Heart right ventricle (tissue), 16 donors: ENCODE data around the gene RALGPS1. TPM values are rescaled to one million over a fixed set of nuclear protein-coding genes. Genes with fewer than 3 reads are reported as not detected.

ENCODE experiments used
- ATAC-seq, 8 donors: fragments of 200-7000 bp; cut with Tn5 transposase; one replicate each; pipeline ENCODE4 v1.9.1; 2020; ENCODE audit warnings: mild to moderate bottlenecking in 8 of 8, moderate library complexity in 8 of 8, moderate number of reproducible peaks in 1 of 8
- DNase-seq, 2 donors: peaks; one replicate each; pipeline ENCODE4 v3.0.0-alpha.2; 2020
- H3K27ac ChIP-seq, 10 donors: fragments of 200-600 bp; sonication (generic) in 2 of 10; one replicate each; pipeline versions ENCODE4 v1.5.0 to v1.8.0; 2020 to 2022; ENCODE audit warnings: mild to moderate bottlenecking in 3 of 10
- H3K27me3 ChIP-seq, 7 donors: fragments of 200-600 bp; one replicate each; pipeline ENCODE4 v1.8.0; 2021 to 2022; ENCODE audit warnings: mild to moderate bottlenecking in 2 of 7
- H3K36me3 ChIP-seq, 9 donors: fragments of 200-600 bp; sonication (generic) in 1 of 9; one replicate each; pipeline versions ENCODE4 v1.5.0 to v1.8.0; 2020 to 2022; ENCODE audit warnings: mild to moderate bottlenecking in 2 of 9
- H3K4me1 ChIP-seq, 9 donors: fragments of 200-600 bp; sonication (generic) in 1 of 9; one replicate each; pipeline versions ENCODE4 v1.5.0 to v1.8.0; 2020 to 2022; ENCODE audit warnings: mild to moderate bottlenecking in 4 of 9
- H3K4me3 ChIP-seq, 10 donors: fragments of 200-600 bp; sonication (generic) in 2 of 10; one replicate each; pipeline versions ENCODE4 v1.5.0 to v1.8.0; 2020 to 2022; ENCODE audit warnings: mild to moderate bottlenecking in 7 of 10, moderate library complexity in 2 of 10
- H3K9me3 ChIP-seq, 11 donors: fragments of 200-600 bp in 10 of 11; sonication (generic) in 2 of 11; one replicate each; pipeline versions ENCODE4 v1.5.0 to v1.8.0; 2013 to 2022; ENCODE audit warnings: mild to moderate bottlenecking in 2 of 11, control low read depth in 1 of 11, moderate library complexity in 1 of 11
- CTCF ChIP-seq, 9 donors: fragments of 200-600 bp; sonication (generic) in 2 of 9; IDR thresholded peaks; one replicate each; pipeline versions ENCODE4 v1.5.0 to v1.8.0; 2021 to 2022; ENCODE audit warnings: antibody characterized with exemption in 9 of 9, mild to moderate bottlenecking in 5 of 9, moderate library complexity in 1 of 9
- WGBS, 2 donors: extraction: QIAGEN DNeasy Blood & Tissue Kit; methylation state at CpG; one replicate each; pipeline ENCODE4 v1.1.7; 2013; ENCODE audit warnings: inconsistent platforms in 1 of 2; 5-methylcytosine and 5-hydroxymethylcytosine counted together
- intact Hi-C, 10 donors: fragments of 100-400 bp; cut with DNase I; formaldehyde crosslinking; loops; one replicate each; pipeline versions ENCODE4 v1.11.1 to v1.14.2; 2022
- polyA plus RNA-seq, 2 donors: library from polyadenylated mRNA; stranded (reverse); fragments of 200-250 nt; gene quantifications; one replicate each; pipeline ENCODE4 v1.2.3, GENCODE V29; 2013
- total RNA-seq, 10 donors: library from RNA; stranded (reverse); fragmentation: NEBNext Ultra II Directional in 3 of 10; extraction: Animal tissue kit (Norgen Biotek cat#: 25700) in 3 of 10; gene quantifications; one replicate each; pipeline versions ENCODE4 v1.2.1 to v1.2.4, GENCODE V29; 2021 to 2023
- donor health status: Arrhythmogenic right ventricular cardiomyopathy.
- donor health status: ischemic (EF 13 %, LVEDD 7.1; RV severe dilation, severe dysfunction).
- donor health status: healthy with polysubstance abuse.
- donor health status: DM: no; HTN: yes; CAD: no.
- donor health status: DM: no; HTN: no; CAD: no.
- donor health status: ischemic (EF 25% LVEDD 6.9; RV normal size, moderate dysfunction).
- donor health status: ischemic (EF 25% LVEDD 5.7; RV mildly dilated, moderate dysfunction).
- donor health status: healthy.
- donor health status: DM: yes; HTN: yes; CAD: no.
- donor health status: Ischemic cardiomyopathy.
- donor health status: ischemic (EF 35%, LVEDD 5.7; RV mildly dilated, moderate dysfunction).
- donor health status: nonischemic (EF 11% LVEDD 7.7; RV severe dilation, severe dysfunction).
- donor health status: DM: yes; HTN: yes; CAD: no.
- donor health status: PGD.
- donor health status: ischemic (EF 29% LVEDD 5.4; RV normal size, mild dysfunction).
- donor health status: nonischemic (EF 23%, LVEDD 6.1; RV moderate dilation, normal function).

RALGPS1 gene
- total and polyA plus RNA-seq, 12 donors: 4.2 to 25.0 (median 16.8) TPM

GRCh38 chr9:126974594-126974993 lies 60.0 kb downstream of the RALGPS1 start:
- DNase-seq (no peak), ATAC-seq (no peak)
- Histone ChIP-seq H3K9me3 (no peaks in the 10 kb centered on the region), H3K36me3 (no peaks in the 10 kb centered on the region), H3K27ac (peak overlapping the region in 2 of 10 donors; percentile 66 to 72), H3K4me3 (no peak overlapping the region), H3K4me1 (peaks cover 0 to 22% (median 10%) of the 10 kb centered on the region in 9 donors), H3K27me3 (peaks cover 0 to 1% (median 0%) of the 10 kb centered on the region in 7 donors)
- intact Hi-C loops: loop anchor here in 1 of 10 donors (10.0 kb wide), 1 partner anchor 80 kb away; no protein-coding TSS in a partner anchor
- TF ChIP-seq CTCF (IDR thresholded peaks at IDR 0.05): no peak
- WGBS, 2 donors: 84 to 86% methylated on average over 6 of the region's 6 CpGs

- Histone ChIP-seq H3K27ac (peak overlapping the region in 9 of 10 donors; percentile 7 to 72 (median 35)), H3K4me1 (peaks cover 0 to 30% (median 10%) of the 10 kb centered on the region in 9 donors), H3K4me3 (no peak overlapping the region), H3K9me3 (no peaks in the 10 kb centered on the region), H3K36me3 (no peaks in the 10 kb centered on the region), H3K27me3 (peaks cover 0 to 11% (median 0%) of the 10 kb centered on the region in 7 donors)
- intact Hi-C loops: loop anchor here in 2 of 10 donors (5.0 to 10.0 kb wide), 2 partner anchors 62 to 79 kb away; no protein-coding TSS in a partner anchor
- ATAC-seq (peak in 3 of 8 donors; percentile 20 to 60 (median 53)), DNase-seq (no peak)
- WGBS, 2 donors: 57 to 66% methylated on average over 8 of the region's 8 CpGs
- TF ChIP-seq CTCF (IDR thresholded peaks at IDR 0.05): no peak
These were observed 61.0 kb downstream of the RALGPS1 start for GRCh38 chr9:126975327-126976220.

- Histone ChIP-seq H3K36me3 (no peaks in the 10 kb centered on the region), H3K27ac (no peak overlapping the region), H3K9me3 (peaks cover 0 to 11% (median 0%) of the 10 kb centered on the region in 11 donors), H3K4me3 (no peak overlapping the region), H3K4me1 (peaks cover 0 to 25% (median 5%) of the 10 kb centered on the region in 9 donors), H3K27me3 (peaks cover 0 to 14% (median 0%) of the 10 kb centered on the region in 7 donors)
- no peak for ATAC-seq
- no peak for TF ChIP-seq CTCF (IDR thresholded peaks at IDR 0.05)
- WGBS, 2 donors: 84 to 86% methylated on average over 5 of the region's 5 CpGs
- intact Hi-C loops: loop anchor here in 2 of 10 donors (5.0 to 10.0 kb wide), 2 partner anchors 58 to 75 kb away; no protein-coding TSS in a partner anchor
- no peak for DNase-seq
These were observed 64.9 kb downstream of the RALGPS1 start for GRCh38 chr9:126979461-126979860.

- Histone ChIP-seq H3K36me3 (no peaks in the 10 kb centered on the region), H3K9me3 (peaks cover 0 to 11% (median 0%) of the 10 kb centered on the region in 11 donors), H3K4me3 (no peak overlapping the region), H3K27me3 (peaks cover 0 to 14% (median 0%) of the 10 kb centered on the region in 7 donors), H3K4me1 (peaks cover 0 to 26% (median 12%) of the 10 kb centered on the region in 9 donors), H3K27ac (no peak overlapping the region)
- intact Hi-C loops: loop anchor here in 2 of 10 donors (5.0 to 10.0 kb wide), 3 partner anchors 55 to 132 kb away; no protein-coding TSS in a partner anchor
- no peak for DNase-seq
- TF ChIP-seq CTCF (IDR thresholded peaks at IDR 0.05): no peak
- no peak for ATAC-seq
These were observed 65.6 kb downstream of the RALGPS1 start for GRCh38 chr9:126980231-126980630.
